ENCODE results near the gene DMBX1.
A peak's percentile ranks its signal among the peaks of the same experiment; 100 is the strongest.

The DMBX1 gene

DNA sequence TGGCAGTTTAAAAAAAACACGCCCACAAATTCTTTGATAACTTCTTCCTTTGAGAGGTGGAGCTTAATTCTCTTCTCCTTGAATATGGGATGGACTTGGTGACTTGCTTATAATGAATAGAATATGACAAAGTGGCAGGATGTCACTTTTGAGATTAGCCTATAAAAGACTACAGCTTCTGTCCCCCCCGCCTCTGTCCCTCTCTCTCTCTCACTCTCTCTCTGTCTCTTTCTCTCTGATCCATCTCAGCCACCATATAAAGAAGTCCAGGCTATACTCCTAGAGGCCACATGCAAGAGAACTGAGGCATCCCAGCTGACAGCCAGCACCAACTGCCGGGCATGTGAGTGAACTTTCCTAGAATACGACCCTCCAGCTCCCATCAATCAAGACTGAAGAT lies 7.7 kb upstream of the DMBX1 start:
- Histone ChIP-seq H3K4me1 (ENCODE audit: control insufficient read depth, insufficient read depth, low read length, poor library complexity, severe bottlenecking) (no peaks in the 10 kb centered on the region), H3K27me3 (replicated peaks; ENCODE audit: control insufficient read depth, insufficient read depth, low read length, poor library complexity, severe bottlenecking) (peaks cover 21% of the 10 kb centered on the region), H3K27ac (ENCODE audit: insufficient read depth, low read length, poor library complexity, severe bottlenecking) (no peak overlapping the region), H3K36me3 (ENCODE audit: control insufficient read depth, insufficient read depth, low read length) (no peaks in the 10 kb centered on the region), H3K9me3 (ENCODE audit: control insufficient read depth, low read length) (no peaks in the 10 kb centered on the region), H3K4me3 (ENCODE audit: insufficient read depth, low read depth, low read length, poor library complexity, severe bottlenecking) (no peak overlapping the region)
- DNase-seq = no peak

DNA sequence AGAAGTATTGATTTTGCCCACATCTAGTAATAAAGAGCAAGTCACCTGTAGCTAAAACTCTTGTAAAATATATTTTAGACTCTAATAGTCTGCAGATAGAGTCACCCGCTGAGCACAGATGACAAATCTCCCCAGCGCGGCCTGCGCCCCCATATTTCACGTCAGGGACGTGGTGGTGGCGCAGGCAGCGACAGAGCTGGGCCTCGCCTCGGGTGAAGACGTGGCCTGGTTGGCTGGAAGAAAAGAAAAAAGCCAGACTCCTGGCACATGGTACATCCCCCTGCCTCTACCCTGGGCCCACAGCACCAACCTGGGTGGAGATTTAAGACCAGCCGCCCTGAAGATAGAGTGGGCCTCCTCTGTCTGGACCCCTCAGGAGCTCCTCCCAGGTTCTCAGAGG lies 6.0 kb upstream of the DMBX1 start:
- H3K27ac ChIP-seq (ENCODE audit: insufficient read depth, low read length, poor library complexity, severe bottlenecking) = no peak overlapping the region
- no peak for DNase-seq
- no peaks in the 10 kb centered on the region for H3K4me1 ChIP-seq (ENCODE audit: control insufficient read depth, insufficient read depth, low read length, poor library complexity, severe bottlenecking)
- H3K4me3 ChIP-seq (ENCODE audit: insufficient read depth, low read depth, low read length, poor library complexity, severe bottlenecking) = no peak overlapping the region
- H3K27me3 ChIP-seq (replicated peaks; ENCODE audit: control insufficient read depth, insufficient read depth, low read length, poor library complexity, severe bottlenecking) = peaks cover 15% of the 10 kb centered on the region
- H3K9me3 ChIP-seq (ENCODE audit: control insufficient read depth, low read length) = no peaks in the 10 kb centered on the region
- H3K36me3 ChIP-seq (ENCODE audit: control insufficient read depth, insufficient read depth, low read length) = no peaks in the 10 kb centered on the region

- DNase-seq = no peak
- H3K27ac ChIP-seq (ENCODE audit: insufficient read depth, low read length, poor library complexity, severe bottlenecking) = no peak overlapping the region
Measured at GRCh38 chr1:46484783-46485490, 4.7 kb upstream of the DMBX1 start.

DNA sequence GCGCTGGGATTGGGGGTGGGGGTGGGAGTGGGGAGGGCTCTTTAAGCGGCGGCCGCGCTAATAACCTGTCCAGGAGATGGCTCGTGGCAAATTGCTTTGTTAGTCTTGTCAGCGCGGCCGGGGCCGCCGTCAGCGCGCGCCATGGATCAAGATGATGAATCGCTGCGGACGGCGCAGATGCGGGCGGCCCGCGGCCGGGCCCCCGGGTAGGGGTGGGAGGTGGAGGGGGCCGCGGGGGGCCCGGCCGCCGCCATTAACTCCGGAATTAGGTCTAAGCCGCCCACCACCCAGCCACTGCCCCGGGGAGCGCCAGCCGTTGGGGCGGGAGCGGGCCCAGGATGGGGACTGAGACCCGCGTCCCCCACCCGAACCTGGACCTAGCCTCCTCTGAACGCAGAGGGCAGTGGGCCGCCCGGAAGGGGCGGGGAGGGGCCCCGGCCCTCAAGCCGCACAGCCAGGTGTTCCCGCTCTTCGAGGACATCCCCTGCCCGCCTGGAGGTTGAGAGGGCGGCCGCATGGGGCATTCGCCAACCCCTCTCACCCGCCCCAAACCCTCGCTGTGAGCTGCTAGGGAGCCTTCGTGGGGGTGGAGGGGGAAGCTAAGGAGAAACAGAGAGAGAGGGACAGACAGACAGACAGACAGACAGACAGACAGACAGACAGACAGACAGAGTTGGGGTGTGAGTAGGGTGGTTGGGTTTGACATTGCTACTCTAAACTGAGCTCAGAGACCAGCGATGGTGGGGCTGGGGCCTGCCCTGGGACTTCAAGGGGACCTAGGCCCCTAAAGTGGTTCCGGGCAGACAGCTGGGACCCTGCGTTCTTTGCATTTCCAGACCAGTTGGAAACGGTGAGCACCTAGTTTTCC lies 3.8 kb upstream of the DMBX1 start:
- peaks cover 36% of the 10 kb centered on the region for H3K27me3 ChIP-seq (replicated peaks; ENCODE audit: control insufficient read depth, insufficient read depth, low read length, poor library complexity, severe bottlenecking)
- H3K27ac ChIP-seq (ENCODE audit: insufficient read depth, low read length, poor library complexity, severe bottlenecking) = no peak overlapping the region
- no peak for DNase-seq
- no peaks in the 10 kb centered on the region for H3K36me3 ChIP-seq (ENCODE audit: control insufficient read depth, insufficient read depth, low read length)
- no peaks in the 10 kb centered on the region for H3K9me3 ChIP-seq (ENCODE audit: control insufficient read depth, low read length)
- H3K4me3 ChIP-seq (ENCODE audit: insufficient read depth, low read depth, low read length, poor library complexity, severe bottlenecking) = no peak overlapping the region
- H3K4me1 ChIP-seq (ENCODE audit: control insufficient read depth, insufficient read depth, low read length, poor library complexity, severe bottlenecking) = peaks cover 5% of the 10 kb centered on the region

More at GRCh38 chr1:46484783-46485490, 4.7 kb upstream of the DMBX1 start:
- Histone ChIP-seq H3K4me3 (ENCODE audit: insufficient read depth, low read depth, low read length, poor library complexity, severe bottlenecking) (no peak overlapping the region), H3K27me3 (replicated peaks; ENCODE audit: control insufficient read depth, insufficient read depth, low read length, poor library complexity, severe bottlenecking) (peaks cover 28% of the 10 kb centered on the region), H3K4me1 (ENCODE audit: control insufficient read depth, insufficient read depth, low read length, poor library complexity, severe bottlenecking) (peaks cover 3% of the 10 kb centered on the region), H3K9me3 (ENCODE audit: control insufficient read depth, low read length) (no peaks in the 10 kb centered on the region), H3K36me3 (ENCODE audit: control insufficient read depth, insufficient read depth, low read length) (no peaks in the 10 kb centered on the region)

DNA sequence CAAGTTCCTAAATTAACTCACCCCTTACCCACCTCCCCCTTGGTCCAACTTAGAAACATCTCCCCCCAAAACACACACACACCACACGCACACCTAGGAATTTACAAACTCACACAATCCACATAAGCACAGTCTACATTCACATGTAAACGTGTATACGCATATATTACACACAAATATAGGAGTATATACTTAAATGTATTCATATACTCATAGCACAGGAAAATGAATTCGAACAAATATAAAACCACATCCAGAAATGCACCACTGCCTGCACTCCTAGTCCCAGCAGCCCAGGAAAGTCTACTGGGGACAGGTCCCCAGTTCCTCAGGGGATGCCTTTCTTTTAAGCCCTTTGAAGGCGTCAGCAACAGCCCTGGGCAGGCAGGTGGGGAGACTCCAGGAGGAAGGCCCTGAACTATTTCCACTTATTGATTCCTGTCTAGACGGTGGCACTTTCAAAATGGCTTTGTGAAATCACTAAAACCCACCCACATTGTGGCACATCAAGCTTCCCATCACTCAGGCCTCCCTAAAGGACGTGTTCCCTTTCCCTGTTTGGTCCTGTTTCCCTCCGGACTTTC lies 3.1 kb upstream of the DMBX1 start:
- no peaks in the 10 kb centered on the region for H3K9me3 ChIP-seq (ENCODE audit: control insufficient read depth, low read length)
- H3K27ac ChIP-seq (ENCODE audit: insufficient read depth, low read length, poor library complexity, severe bottlenecking) = no peak overlapping the region
- H3K36me3 ChIP-seq (ENCODE audit: control insufficient read depth, insufficient read depth, low read length) = no peaks in the 10 kb centered on the region
- DNase-seq = no peak
- H3K4me3 ChIP-seq (ENCODE audit: insufficient read depth, low read depth, low read length, poor library complexity, severe bottlenecking) = no peak overlapping the region
- H3K27me3 ChIP-seq (replicated peaks; ENCODE audit: control insufficient read depth, insufficient read depth, low read length, poor library complexity, severe bottlenecking) = peaks cover 44% of the 10 kb centered on the region
- H3K4me1 ChIP-seq (ENCODE audit: control insufficient read depth, insufficient read depth, low read length, poor library complexity, severe bottlenecking) = peaks cover 5% of the 10 kb centered on the region

DNA sequence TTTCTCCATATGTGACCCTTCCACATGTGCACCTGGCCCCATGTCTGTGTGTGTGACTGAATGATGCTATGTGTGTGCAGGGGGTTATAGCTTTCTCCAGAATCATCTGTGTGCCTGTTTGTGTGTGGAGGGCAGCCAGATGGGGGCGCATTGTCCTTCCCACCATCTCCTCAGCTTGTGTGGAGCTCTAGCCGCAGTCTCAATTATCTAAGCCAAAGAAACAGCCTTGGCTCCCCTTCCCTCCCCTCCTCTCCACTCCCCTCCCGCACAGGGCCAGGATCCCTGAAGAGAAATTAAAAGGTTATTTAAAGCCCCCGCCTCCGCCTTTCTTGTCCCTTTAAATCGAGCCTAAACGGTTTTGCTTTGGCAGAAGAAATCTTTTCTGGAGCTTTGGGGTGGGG lies 1.8 kb upstream of the DMBX1 start:
- Histone ChIP-seq H3K9me3 (ENCODE audit: control insufficient read depth, low read length) (no peaks in the 10 kb centered on the region), H3K4me3 (ENCODE audit: insufficient read depth, low read depth, low read length, poor library complexity, severe bottlenecking) (no peak overlapping the region), H3K36me3 (ENCODE audit: control insufficient read depth, insufficient read depth, low read length) (no peaks in the 10 kb centered on the region), H3K4me1 (ENCODE audit: control insufficient read depth, insufficient read depth, low read length, poor library complexity, severe bottlenecking) (peaks cover 5% of the 10 kb centered on the region), H3K27me3 (replicated peaks; ENCODE audit: control insufficient read depth, insufficient read depth, low read length, poor library complexity, severe bottlenecking) (peaks cover 55% of the 10 kb centered on the region), H3K27ac (ENCODE audit: insufficient read depth, low read length, poor library complexity, severe bottlenecking) (no peak overlapping the region)
- no peak for DNase-seq

DNA sequence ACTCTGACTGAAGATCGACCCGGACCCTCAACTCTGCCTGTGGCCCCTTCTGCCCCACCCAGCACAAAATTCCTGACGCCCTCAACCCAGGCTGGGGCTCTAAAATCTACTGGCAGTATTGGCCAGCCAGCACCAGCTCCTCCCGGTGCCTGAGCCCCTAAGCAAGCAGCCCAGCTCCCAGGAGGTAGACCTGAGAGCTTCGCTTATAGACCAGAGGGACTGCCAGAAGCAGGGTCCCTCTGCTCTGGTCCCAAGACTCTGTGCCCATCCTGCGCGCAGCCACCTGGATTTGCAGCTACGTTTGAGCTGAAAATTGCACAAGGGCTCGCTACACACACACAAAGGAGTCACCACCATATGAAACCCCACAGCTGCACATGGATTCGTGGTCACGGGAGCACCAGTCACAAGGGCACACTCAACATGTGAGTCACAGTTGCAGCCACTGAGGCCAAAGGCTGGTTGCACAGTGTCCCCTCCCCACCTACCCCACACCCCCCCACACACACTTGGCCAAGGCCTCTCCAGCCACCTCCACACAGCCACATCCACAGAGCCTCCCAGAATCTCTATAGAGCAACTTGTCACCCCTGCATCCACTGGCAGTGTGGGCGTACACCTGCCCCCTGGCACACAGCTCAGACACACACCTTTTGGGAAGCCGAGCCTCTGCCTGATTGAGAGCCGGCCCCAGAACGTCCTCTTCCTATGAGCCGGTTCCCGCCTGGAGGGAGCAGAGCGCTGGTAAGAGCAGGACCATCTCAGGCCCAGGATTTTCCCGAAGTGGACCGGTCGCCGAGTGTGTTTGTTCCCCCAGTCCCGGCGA lies 1.1 kb upstream of the DMBX1 start:
- Histone ChIP-seq H3K9me3 (ENCODE audit: control insufficient read depth, low read length) (no peaks in the 10 kb centered on the region), H3K27ac (ENCODE audit: insufficient read depth, low read length, poor library complexity, severe bottlenecking) (no peak overlapping the region), H3K36me3 (ENCODE audit: control insufficient read depth, insufficient read depth, low read length) (no peaks in the 10 kb centered on the region), H3K4me1 (ENCODE audit: control insufficient read depth, insufficient read depth, low read length, poor library complexity, severe bottlenecking) (peaks cover 5% of the 10 kb centered on the region), H3K27me3 (replicated peaks; ENCODE audit: control insufficient read depth, insufficient read depth, low read length, poor library complexity, severe bottlenecking) (peaks cover 62% of the 10 kb centered on the region), H3K4me3 (ENCODE audit: insufficient read depth, low read depth, low read length, poor library complexity, severe bottlenecking) (peak overlapping the region; percentile 39)
- DNase-seq = no peak

DNA sequence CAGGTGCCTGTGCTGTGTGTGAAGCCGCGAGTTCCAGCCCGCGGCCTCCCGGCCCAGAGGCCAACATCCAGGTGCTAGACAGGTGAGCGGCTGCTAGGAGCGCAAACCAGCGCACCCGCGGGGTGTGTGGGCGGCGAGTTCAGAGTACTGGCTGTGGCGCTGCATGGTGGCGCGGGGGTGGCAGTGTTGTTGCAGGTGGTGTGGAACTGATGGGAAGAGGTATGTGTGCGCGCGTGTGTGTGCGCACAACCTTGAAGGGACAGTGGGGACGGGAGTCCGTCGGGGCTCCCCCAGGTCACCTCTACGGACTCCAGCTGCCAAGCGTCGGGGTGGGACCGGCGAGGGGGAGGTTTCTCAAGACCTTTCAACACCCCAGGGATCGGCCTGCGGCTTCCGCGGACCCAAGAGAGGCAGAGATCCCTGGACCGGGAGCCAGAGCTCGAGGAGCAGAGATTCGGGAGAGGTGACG lies 433 bp upstream of the DMBX1 start:
- peak overlapping the region; percentile 39 for H3K4me3 ChIP-seq (ENCODE audit: insufficient read depth, low read depth, low read length, poor library complexity, severe bottlenecking)
- H3K4me1 ChIP-seq (ENCODE audit: control insufficient read depth, insufficient read depth, low read length, poor library complexity, severe bottlenecking) = peaks cover 5% of the 10 kb centered on the region
- H3K27ac ChIP-seq (ENCODE audit: insufficient read depth, low read length, poor library complexity, severe bottlenecking) = no peak overlapping the region
- no peaks in the 10 kb centered on the region for H3K36me3 ChIP-seq (ENCODE audit: control insufficient read depth, insufficient read depth, low read length)
- DNase-seq = no peak
- peaks cover 68% of the 10 kb centered on the region for H3K27me3 ChIP-seq (replicated peaks; ENCODE audit: control insufficient read depth, insufficient read depth, low read length, poor library complexity, severe bottlenecking)
- H3K9me3 ChIP-seq (ENCODE audit: control insufficient read depth, low read length) = no peaks in the 10 kb centered on the region

DNA sequence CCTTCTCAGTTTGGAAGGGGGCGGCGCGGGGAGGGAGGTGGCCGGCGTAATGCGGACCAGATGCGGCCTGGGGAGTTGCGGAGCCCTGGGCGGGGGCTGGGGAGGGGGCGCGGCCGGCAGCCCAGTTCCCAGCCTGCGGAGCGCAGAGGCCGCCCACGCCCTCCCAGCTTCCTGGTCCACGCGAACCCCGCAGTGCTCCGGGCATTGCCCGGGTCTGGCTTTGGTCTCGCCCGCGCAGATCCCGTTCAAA lies 695 bp downstream of the DMBX1 start:
- Histone ChIP-seq H3K27me3 (replicated peaks; ENCODE audit: control insufficient read depth, insufficient read depth, low read length, poor library complexity, severe bottlenecking) (peaks cover 69% of the 10 kb centered on the region), H3K36me3 (ENCODE audit: control insufficient read depth, insufficient read depth, low read length) (no peaks in the 10 kb centered on the region), H3K4me1 (ENCODE audit: control insufficient read depth, insufficient read depth, low read length, poor library complexity, severe bottlenecking) (peaks cover 5% of the 10 kb centered on the region), H3K27ac (ENCODE audit: insufficient read depth, low read length, poor library complexity, severe bottlenecking) (no peak overlapping the region), H3K4me3 (ENCODE audit: insufficient read depth, low read depth, low read length, poor library complexity, severe bottlenecking) (no peak overlapping the region), H3K9me3 (ENCODE audit: control insufficient read depth, low read length) (no peaks in the 10 kb centered on the region)
- DNase-seq = no peak
